IMR-90 (cell line): ENCODE results near the gene KRTAP5-9. TPM values are rescaled to one million over a fixed set of nuclear protein-coding genes. Genes with fewer than 3 reads are reported as not detected.

ENCODE experiments used
- ATAC-seq: fragments of 200-7000 bp; cut with Tn5 transposase; 2 replicates; pipeline ENCODE4 v1.9.1; 2020; ENCODE audit warnings: low read depth, mild to moderate bottlenecking, moderate library complexity
- BruUV-seq: library from RNA; stranded (reverse); fragments of 400-500 nt; replicated peaks from 2 replicates; lab custom pipeline; 2021; lab: Mats Ljungman, UMichigan
- CTCF ChIA-PET: fragments of 300-600 bp; formaldehyde crosslinking; extraction: SDS; loops from one replicate; lab custom pipeline; 2021; ENCODE audit warnings: antibody characterized with exemption; lab: Yijun Ruan, JAX
- POLR2A ChIA-PET: fragments of 300-600 bp; sonication (Branson Sonifier 250); formaldehyde crosslinking; loops from one replicate; lab custom pipeline; 2022; ENCODE audit warnings: antibody characterized with exemption; ENCODE audit not compliant: unreplicated experiment; lab: Charles Lee
- DNase-seq: peaks from one replicate; pipeline ENCODE4 v3.0.0; 2013
- H2AFZ ChIP-seq: replicated peaks from 2 replicates; pipeline ENCODE3; 2013; ENCODE audit warnings: low read length, mild to moderate bottlenecking; ENCODE audit not compliant: poor library complexity
- H2AK5ac ChIP-seq: 2 replicates; pipeline ENCODE4 v1.6.1; 2013; ENCODE audit warnings: low read depth, low read length, inconsistent platforms
- H2AK9ac ChIP-seq: replicated peaks from 2 replicates; pipeline ENCODE3; 2013; ENCODE audit warnings: mild to moderate bottlenecking, low read depth, low read length, moderate library complexity; ENCODE audit not compliant: poor library complexity
- H2BK120ac ChIP-seq: 2 replicates; pipeline ENCODE4 v1.6.1; 2013; ENCODE audit warnings: low read depth, low read length, inconsistent platforms
- H2BK15ac ChIP-seq: 3 replicates; pipeline ENCODE4 v1.6.1; 2013; ENCODE audit warnings: low read depth, low read length, inconsistent platforms
- H2BK20ac ChIP-seq: 2 replicates; pipeline ENCODE4 v1.6.1; 2013; ENCODE audit warnings: low read depth, mild to moderate bottlenecking, inconsistent platforms, low read length, moderate library complexity
- H2BK5ac ChIP-seq: 2 replicates; pipeline ENCODE4 v1.6.1; 2013; ENCODE audit warnings: mild to moderate bottlenecking, low read depth, low read length, inconsistent platforms; ENCODE audit not compliant: poor library complexity, severe bottlenecking
- H3K14ac ChIP-seq: replicated peaks from 2 replicates; pipeline ENCODE4 v1.6.1; 2013; ENCODE audit warnings: low read depth, low read length, inconsistent platforms
- H3K18ac ChIP-seq: 2 replicates; pipeline ENCODE4 v1.6.1; 2013; ENCODE audit warnings: low read depth, low read length, control low read depth
- H3K23ac ChIP-seq: 2 replicates; pipeline ENCODE4 v1.6.1; 2013; ENCODE audit warnings: low read depth, low read length, inconsistent platforms
- H3K27ac ChIP-seq: 2 replicates; pipeline ENCODE4 v1.5.1; 2013; ENCODE audit warnings: mild to moderate bottlenecking, control low read depth, low read length; ENCODE audit not compliant: insufficient read depth
- H3K27me3 ChIP-seq: 2 replicates; pipeline ENCODE4 v1.6.1; 2013; ENCODE audit warnings: low read length; ENCODE audit not compliant: control insufficient read depth, insufficient read depth
- H3K36me3 ChIP-seq: 2 replicates; pipeline ENCODE4 v1.6.1; 2013; ENCODE audit warnings: low read length, mixed read lengths; ENCODE audit not compliant: control insufficient read depth, insufficient read depth
- H3K4ac ChIP-seq: 2 replicates; pipeline ENCODE4 v1.6.1; 2013; ENCODE audit warnings: low read depth, low read length, inconsistent platforms
- H3K4me1 ChIP-seq: 2 replicates; pipeline ENCODE4 v1.6.1; 2013; ENCODE audit warnings: low read length, mixed read lengths; ENCODE audit not compliant: control insufficient read depth, insufficient read depth
- H3K4me2 ChIP-seq: 2 replicates; pipeline ENCODE4 v1.6.1; 2013; ENCODE audit warnings: low read depth, mild to moderate bottlenecking, control low read depth, low read length, moderate library complexity
- H3K4me3 ChIP-seq: 2 replicates; pipeline ENCODE4 v1.5.1; 2013; ENCODE audit warnings: low read depth, mild to moderate bottlenecking, control low read depth, low read length, moderate library complexity; ENCODE audit not compliant: insufficient read depth
- H3K56ac ChIP-seq: 2 replicates; pipeline ENCODE4 v1.6.1; 2013; ENCODE audit warnings: low read length, inconsistent platforms; ENCODE audit not compliant: insufficient read depth; ENCODE audit errors: extremely low read depth
- H3K79me1 ChIP-seq, 2 experiments: 2 replicates each; pipeline ENCODE4 v1.6.1; 2013; ENCODE audit warnings: low read length in 2 of 2, inconsistent platforms in 1 of 2, low read depth in 1 of 2
- H3K9ac ChIP-seq: 2 replicates; pipeline ENCODE4 v1.6.1; 2013; ENCODE audit warnings: low read depth, low read length, control low read depth
- H3K9me1 ChIP-seq: 2 replicates; pipeline ENCODE4 v1.6.1; 2013; ENCODE audit warnings: low read length, inconsistent platforms; ENCODE audit not compliant: insufficient read depth
- H3K9me3 ChIP-seq: 2 replicates; pipeline ENCODE4 v1.6.1; 2013; ENCODE audit warnings: low read length; ENCODE audit not compliant: control insufficient read depth, insufficient read depth
- H4K20me1 ChIP-seq: 2 replicates; pipeline ENCODE4 v1.6.1; 2013; ENCODE audit warnings: low read length, inconsistent platforms; ENCODE audit not compliant: insufficient read depth
- H4K5ac ChIP-seq: 2 replicates; pipeline ENCODE4 v1.6.1; 2013; ENCODE audit warnings: mild to moderate bottlenecking, low read depth, low read length, control low read depth
- H4K8ac ChIP-seq, 2 experiments: 2 replicates each; pipeline ENCODE4 v1.6.1; 2013; ENCODE audit warnings: low read depth in 2 of 2, low read length in 2 of 2, control low read depth in 1 of 2, inconsistent platforms in 1 of 2
- H4K91ac ChIP-seq: 2 replicates; pipeline ENCODE4 v1.6.1; 2013; ENCODE audit warnings: low read depth, low read length, inconsistent platforms; ENCODE audit not compliant: insufficient read depth
- BHLHE40 ChIP-seq: fragments of 150-350 bp; IDR thresholded peaks from 2 replicates; pipeline ENCODE4 v1.6.1; 2016; ENCODE audit warnings: mild to moderate bottlenecking, low read depth, low read length
- CEBPB ChIP-seq: IDR thresholded peaks from 2 replicates; pipeline ENCODE4 v1.6.1; 2012; ENCODE audit warnings: low read depth, low read length, improper control_type of control experiment
- CHD1 ChIP-seq: IDR thresholded peaks from 2 replicates; pipeline ENCODE4 v1.6.1; 2012; ENCODE audit warnings: low read depth, low read length, improper control_type of control experiment
- CTCF ChIP-seq: conservative IDR thresholded peaks from 2 replicates; pipeline ENCODE4 v1.5.1; 2012; ENCODE audit warnings: mild to moderate bottlenecking, low read depth, low read length, improper control_type of control experiment
- ELK1 ChIP-seq: fragments of 150-350 bp; IDR thresholded peaks from 2 replicates; pipeline ENCODE4 v1.6.1; 2016; ENCODE audit warnings: low read depth, mild to moderate bottlenecking, low read length, moderate library complexity, borderline replicate concordance
- FOS ChIP-seq: fragments of 150-350 bp; IDR thresholded peaks from 2 replicates; pipeline ENCODE4 v1.6.1; 2016; ENCODE audit warnings: low read depth, low read length
- MAFK ChIP-seq: IDR thresholded peaks from 2 replicates; pipeline ENCODE4 v1.6.1; 2012; ENCODE audit warnings: low read depth, low read length, improper control_type of control experiment
- MAZ ChIP-seq: IDR thresholded peaks from 2 replicates; pipeline ENCODE4 v1.6.1; 2012; ENCODE audit warnings: low read depth, mild to moderate bottlenecking, low read length, improper control_type of control experiment, moderate library complexity, borderline replicate concordance
- NFE2L2 ChIP-seq: fragments of 150-350 bp; IDR thresholded peaks from 2 replicates; pipeline ENCODE4 v1.6.1; 2016; ENCODE audit warnings: low read depth, mild to moderate bottlenecking, low read length
- POLR2A ChIP-seq: IDR thresholded peaks from 2 replicates; pipeline ENCODE4 v1.6.1; 2012; ENCODE audit warnings: mild to moderate bottlenecking, low read depth, low read length
- RAD21 ChIP-seq: IDR thresholded peaks from 2 replicates; pipeline ENCODE4 v1.6.1; 2012; ENCODE audit warnings: low read length, improper control_type of control experiment
- RCOR1 ChIP-seq: IDR thresholded peaks from 2 replicates; pipeline ENCODE4 v1.6.1; 2012; ENCODE audit warnings: mild to moderate bottlenecking, low read length, improper control_type of control experiment; ENCODE audit not compliant: insufficient replicate concordance
- SMC3 ChIP-seq: fragments of 150-350 bp; IDR thresholded peaks from 2 replicates; pipeline ENCODE4 v1.6.1; 2016; ENCODE audit warnings: low read depth, mild to moderate bottlenecking, antibody characterized with exemption, low read length, moderate library complexity
- USF2 ChIP-seq: fragments of 150-350 bp; IDR thresholded peaks from 2 replicates; pipeline ENCODE4 v1.6.1; 2017; ENCODE audit warnings: mild to moderate bottlenecking, antibody characterized with exemption, low read length, low read depth
- WGBS, 2 experiments: methylation state at CpG; one replicate each; pipeline versions ENCODE4 v1.1.5 to v1.1.7; 2013; ENCODE audit warnings: missing lambda C conversion rate in 2 of 2; ENCODE audit not compliant: insufficient read length in 1 of 2; ENCODE audit errors: extremely low coverage in 2 of 2; 5-methylcytosine and 5-hydroxymethylcytosine counted together
- dilution Hi-C: fragments of 300-500 bp; cut with HindIII; formaldehyde crosslinking; loops from one replicate; pipeline ENCODE4 v1.14.3; 2018; ENCODE audit warnings: low sequenced_read_pairs; ENCODE audit not compliant: unreplicated experiment
- in situ Hi-C: fragments of 300-500 bp; cut with MboI; formaldehyde crosslinking; loops from 3 replicates; pipeline ENCODE4 v1.14.3; 2019; ENCODE audit warnings: low sequenced_read_pairs, inconsistent platforms, mixed read lengths
- intact Hi-C: fragments of 100-400 bp; cut with micrococcal nuclease; formaldehyde crosslinking; loops from 2 replicates; pipeline ENCODE4 v1.10.0; 2022
- polyA plus RNA-seq, 3 experiments: library from polyadenylated mRNA; depleted of rRNA; stranded (reverse); fragments of >200 nt; gene quantifications; 2 replicates each; pipeline ENCODE4 v1.2.3, GENCODE V29; 2012; ENCODE audit warnings: low replicate concordance in 1 of 3
- total RNA-seq: library from RNA; depleted of rRNA; stranded (reverse); fragments of >200 nt; gene quantifications from 2 replicates; pipeline ENCODE4 v1.2.3, GENCODE V29; 2012

KRTAP5-9 gene
- total and polyA plus RNA-seq, 2 of the 4 experiments (the other 2 are of a cell fraction) = 0.09 TPM; not detected in 1

GRCh38 chr11:71565263-71565662 is 17.0 kb downstream of the KRTAP5-9 start, which contains the start of gene KRTAP5-10:
TSS of gene KRTAP5-10 (plus strand) at chr11:71565563. CDS start at chr11:71565588, 25 bp downstream.
- TF ChIP-seq USF2 = no peak
- no peak for TF ChIP-seq MAZ
- TF ChIP-seq BHLHE40 = no peak
- TF ChIP-seq POLR2A = no peak
- TF ChIP-seq ELK1 = no peak
- TF ChIP-seq CHD1 = no peak
- no peak for TF ChIP-seq CTCF
- TF ChIP-seq NFE2L2 = no peak
- no peak for TF ChIP-seq RAD21
- TF ChIP-seq MAFK = no peak
- no peak for TF ChIP-seq RCOR1
- TF ChIP-seq CEBPB = no peak
- no peak for TF ChIP-seq FOS
- no peak for TF ChIP-seq SMC3
- Histone ChIP-seq H3K9me1 (no peaks in the 10 kb centered on the region), H4K20me1 (no peaks in the 10 kb centered on the region), H3K27ac (no peak within 1 kb of the TSS), H3K4me2 (no peak within 1 kb of the TSS), H4K5ac (no peak within 1 kb of the TSS), H3K36me3 (no peaks in the 10 kb centered on the region), H2AK5ac (no peak within 1 kb of the TSS), H3K27me3 (peaks cover 16% of the 10 kb centered on the region), H2BK20ac (no peak within 1 kb of the TSS), H2AFZ (no peak within 1 kb of the TSS), H4K91ac (no peak within 1 kb of the TSS), H3K14ac (no peak within 1 kb of the TSS), H3K56ac (no peak within 1 kb of the TSS), H3K79me1 (no peaks in the 10 kb centered on the region), H3K23ac (no peak within 1 kb of the TSS), H3K4ac (no peak within 1 kb of the TSS), H2BK5ac (no peak within 1 kb of the TSS), H3K4me1 (no peaks in the 10 kb centered on the region), H2AK9ac (no peak within 1 kb of the TSS), H4K8ac (no peak within 1 kb of the TSS), H2BK120ac (no peak within 1 kb of the TSS), H3K9me3 (no peaks in the 10 kb centered on the region), H3K18ac (no peak within 1 kb of the TSS), H3K4me3 (no peak within 1 kb of the TSS), H3K9ac (no peak within 1 kb of the TSS), H2BK15ac (no peak within 1 kb of the TSS)
- dilution Hi-C loops (no loop called here), in situ Hi-C loops (no loop called here), intact Hi-C loops (no loop called here)
- ChIA-PET POLR2A (no interaction called here), CTCF (no interaction called here)
- BruUV-seq = no TSS peak
- WGBS, 2 experiments = no CpG with 5 or more reads among the region's 5 CpGs
- ATAC-seq = no peak
- no peak for DNase-seq
